Ramos (cell line): Measurements from ENCODE around the gene PDIA4.
"Not testable (repeated sequence)": the region's sequence is repeated elsewhere in the genome, so short reads cannot be mapped to it uniquely, and the experiment has no call there.

Source experiments
- in situ Hi-C: fragments of 300-500 bp; cut with MboI; formaldehyde crosslinking; loops from one replicate; pipeline ENCODE4 v1.14.3; 2022; ENCODE audit warnings: low sequenced_read_pairs; ENCODE audit not compliant: unreplicated experiment

The PDIA4 gene

GRCh38 chr7:149028346-149029109 is at the start of gene PDIA4:
Gene PDIA4 (minus strand): TSS chr7:149028505. CDS start chr7:149028408, 97 bp downstream.
- in situ Hi-C loops = no loop called here

- in situ Hi-C loops = no loop called here
Observed at GRCh38 chr7:149077594-149077993, 49.3 kb upstream of the PDIA4 start.

DNA sequence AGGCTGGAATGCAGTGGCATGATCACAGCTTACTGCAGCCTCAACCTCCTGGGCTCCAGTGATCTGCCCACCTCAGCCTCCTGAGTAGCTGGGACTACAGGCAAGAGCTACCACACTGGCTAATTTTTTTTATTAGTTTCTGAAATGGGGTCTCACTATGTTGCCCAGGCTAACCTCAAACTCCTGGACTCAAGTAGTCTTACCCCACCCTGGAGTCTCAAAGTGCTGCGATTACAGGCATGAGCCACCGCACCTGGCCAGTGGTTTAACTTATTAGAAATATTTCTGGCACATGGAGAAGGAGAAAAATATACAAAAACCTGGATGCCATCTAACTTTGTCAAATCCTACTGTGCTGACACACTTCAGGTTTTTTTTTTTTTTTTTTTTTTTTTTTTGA is 47.0 kb upstream of the PDIA4 start:
- in situ Hi-C loops = no loop called here

DNA sequence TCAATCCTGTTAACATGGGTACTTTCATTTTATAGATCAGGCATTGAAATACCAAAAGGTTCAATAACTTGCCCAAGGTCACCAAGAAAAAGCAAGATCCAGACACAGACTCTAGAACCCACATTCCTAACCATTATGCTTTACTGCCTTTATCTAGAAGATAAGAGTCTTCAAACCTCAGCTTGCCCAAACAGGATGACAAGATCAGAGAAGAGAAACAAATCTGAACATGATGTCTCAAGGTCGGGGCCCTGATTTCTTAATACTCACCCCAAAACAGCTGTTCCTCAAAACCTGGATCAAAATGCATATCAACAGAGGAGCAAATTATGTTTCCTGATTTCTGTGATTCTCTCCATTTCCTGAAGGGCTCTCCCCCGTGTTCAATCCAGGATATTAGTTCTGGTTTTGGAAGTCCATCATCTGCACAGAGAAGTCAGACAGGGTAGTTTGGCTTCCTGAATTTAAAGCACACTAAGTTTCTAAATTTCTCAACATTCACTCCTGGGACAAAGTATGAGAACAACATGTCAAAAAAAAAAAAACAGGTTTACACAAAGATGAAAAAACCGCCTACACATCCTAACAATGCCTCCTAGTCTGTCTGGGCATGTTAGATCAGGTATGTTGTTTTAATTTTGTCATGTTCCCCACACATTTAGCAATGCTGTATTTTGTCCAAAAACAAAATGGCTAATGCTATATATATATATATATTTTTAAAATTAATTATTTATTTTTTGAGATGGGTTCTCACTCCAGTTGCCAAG is 46.0 kb upstream of the PDIA4 start:
- in situ Hi-C loops = no loop called here

DNA sequence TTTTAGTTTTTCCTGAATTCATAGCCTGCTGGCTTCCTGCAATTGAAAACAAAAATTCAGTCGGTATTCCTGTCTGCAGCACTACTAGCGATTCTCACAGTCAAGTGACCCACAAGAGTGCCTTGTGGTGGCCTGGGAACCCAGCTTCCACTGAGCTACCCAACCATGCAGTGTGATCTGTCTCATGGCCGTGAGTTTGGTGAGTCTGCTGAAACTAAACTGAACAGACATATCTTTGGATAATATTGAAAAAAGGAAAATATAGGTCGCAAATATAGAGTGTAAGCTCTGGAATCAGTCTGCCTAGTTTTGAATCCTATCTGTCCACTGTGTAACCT is 44.1 kb upstream of the PDIA4 start:
- in situ Hi-C loops = no loop called here

DNA sequence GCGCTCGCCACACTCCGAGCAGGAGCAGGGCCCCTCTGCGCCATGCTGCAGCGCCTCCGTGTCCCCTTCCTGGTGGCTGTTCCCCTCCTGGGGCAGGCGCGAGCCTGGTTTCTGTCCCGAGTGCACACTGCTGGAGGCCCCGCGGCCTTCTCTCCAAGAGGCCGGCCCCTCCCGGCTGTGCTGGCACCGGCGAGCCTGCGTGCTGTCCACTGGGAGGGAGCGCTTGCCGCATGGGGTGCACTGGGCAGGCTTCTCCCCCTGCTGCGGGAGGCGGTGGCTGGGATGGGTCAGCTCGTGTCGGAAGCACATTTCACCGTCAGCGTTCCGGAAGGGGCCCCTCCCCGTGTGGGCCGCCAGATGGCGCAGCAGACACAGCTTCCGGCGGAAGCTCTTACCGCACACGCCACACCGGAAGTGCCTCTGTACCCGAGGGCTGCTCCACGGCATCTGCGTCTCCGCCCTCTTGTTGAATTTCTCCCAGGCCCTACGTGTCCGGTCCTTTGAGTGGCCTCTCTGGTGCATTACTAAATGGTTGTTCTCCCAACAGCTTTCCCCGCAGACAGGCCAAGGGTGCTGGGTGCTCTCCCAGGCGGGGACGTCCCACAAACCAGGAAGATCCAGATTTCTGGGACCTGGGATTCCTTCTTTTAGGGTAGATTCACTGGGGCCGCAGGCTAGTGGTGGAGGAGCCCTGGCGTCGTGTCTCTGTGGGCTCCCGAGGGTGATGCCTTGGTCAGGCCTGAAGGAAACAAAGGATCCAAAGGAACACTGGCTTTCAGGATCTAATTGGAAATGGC is 43.5 kb upstream of the PDIA4 start:
- in situ Hi-C loops = no loop called here

DNA sequence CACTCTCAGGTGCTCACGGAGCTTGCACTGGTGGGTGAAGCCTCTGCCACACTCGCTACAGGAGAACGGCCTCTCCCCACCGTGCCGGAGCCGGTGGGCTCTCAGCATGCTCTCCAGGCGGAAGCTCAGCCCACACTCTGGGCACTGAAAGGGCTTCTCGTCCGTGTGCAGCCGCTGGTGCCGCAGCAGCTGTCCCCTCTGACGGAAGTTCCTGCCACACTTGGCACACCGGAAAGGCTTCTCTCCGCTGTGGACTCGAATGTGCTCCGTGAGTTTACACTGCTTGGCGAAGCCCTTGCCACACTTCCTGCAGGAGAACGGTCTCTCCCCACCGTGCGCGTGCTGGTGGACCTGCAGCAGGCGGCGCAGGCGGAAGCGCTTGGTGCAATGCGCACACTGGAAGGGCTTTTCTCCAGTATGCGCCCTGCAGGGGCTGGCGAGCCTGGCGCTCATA is 42.9 kb upstream of the PDIA4 start:
- in situ Hi-C loops = no loop called here

DNA sequence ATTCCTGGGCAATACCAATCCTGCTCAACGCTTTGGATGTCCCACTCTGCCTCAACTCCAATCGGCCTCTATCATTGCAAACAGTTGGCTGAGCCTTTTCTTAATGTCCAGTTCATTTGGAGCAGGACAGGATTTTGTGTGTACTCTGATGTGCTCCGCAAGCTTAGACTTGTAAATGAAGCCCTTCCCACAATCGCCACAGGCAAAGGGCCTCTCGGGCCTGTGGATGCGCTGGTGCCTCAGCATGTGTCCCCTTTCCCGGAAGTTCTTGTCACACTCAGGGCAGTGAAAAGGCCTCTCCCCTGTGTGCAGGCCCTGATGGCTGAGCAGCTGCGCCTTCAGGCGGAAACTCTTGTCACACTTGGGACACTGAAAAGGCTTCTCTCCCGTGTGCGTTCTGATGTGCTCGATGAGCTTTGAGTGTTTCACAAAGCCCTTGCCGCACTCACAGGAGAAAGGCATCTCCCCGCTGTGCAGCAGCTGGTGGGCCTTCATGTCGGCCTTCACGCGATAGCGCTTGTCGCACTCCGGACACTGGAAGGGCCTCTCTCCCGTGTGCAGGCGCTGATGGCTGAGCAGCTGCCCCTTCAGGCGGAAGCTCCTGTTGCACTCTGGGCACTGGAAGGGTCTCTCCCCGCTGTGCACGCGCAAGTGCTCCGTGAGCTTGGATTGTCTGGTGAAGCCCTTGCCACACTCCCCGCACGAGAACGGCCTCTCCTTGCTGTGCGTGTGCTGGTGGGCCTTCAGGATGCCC is 42.2 kb upstream of the PDIA4 start:
- in situ Hi-C loops = no loop called here

DNA sequence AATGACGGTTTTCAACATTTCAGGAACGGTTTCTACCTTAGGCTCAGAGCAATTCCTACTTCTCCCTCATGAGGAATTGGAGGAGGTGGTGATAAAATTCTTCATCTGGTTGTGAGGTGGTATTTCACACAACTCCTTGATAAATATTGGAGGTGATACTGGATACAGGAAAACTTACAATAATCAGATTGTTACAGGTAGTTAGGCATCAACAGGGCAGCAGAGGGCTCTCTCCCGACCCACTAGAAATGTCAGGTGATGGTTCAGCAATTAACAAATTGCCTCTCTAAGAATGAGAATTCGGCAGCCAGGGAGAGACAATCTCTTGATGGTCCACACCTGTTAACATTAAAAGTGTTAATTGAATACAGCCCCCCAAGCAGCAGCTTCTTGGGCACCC is 39.6 kb upstream of the PDIA4 start:
- in situ Hi-C loops = no loop called here

DNA sequence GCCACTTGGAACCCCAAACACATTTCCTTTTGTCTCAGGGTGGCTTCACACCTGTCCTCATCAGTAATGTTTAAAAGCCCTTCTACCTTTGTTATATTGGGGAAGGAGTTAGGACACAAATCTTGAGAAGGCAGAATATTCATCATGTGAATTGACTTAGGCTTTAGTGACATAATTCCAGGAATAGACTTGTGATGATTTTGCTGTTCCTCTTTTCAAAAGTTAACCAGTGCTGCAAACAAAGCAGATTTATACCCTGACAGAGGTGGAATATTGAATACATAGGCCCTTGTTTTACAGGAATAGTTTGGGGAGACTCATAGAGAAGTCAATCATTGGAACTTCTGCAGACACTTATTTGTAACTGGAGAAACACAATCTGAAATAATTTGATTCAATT is 35.2 kb upstream of the PDIA4 start:
- in situ Hi-C loops = no loop called here

- in situ Hi-C loops = not testable (repeated sequence)
Observed at GRCh38 chr7:149062217-149062899, 34.1 kb upstream of the PDIA4 start.

- in situ Hi-C loops = no loop called here
Observed at GRCh38 chr7:149060156-149060555, 31.9 kb upstream of the PDIA4 start.

GRCh38 chr7:149053885-149054284 is 25.6 kb upstream of the PDIA4 start:
- in situ Hi-C loops = no loop called here

GRCh38 chr7:149053384-149053783 is 25.1 kb upstream of the PDIA4 start:
- in situ Hi-C loops = no loop called here

DNA sequence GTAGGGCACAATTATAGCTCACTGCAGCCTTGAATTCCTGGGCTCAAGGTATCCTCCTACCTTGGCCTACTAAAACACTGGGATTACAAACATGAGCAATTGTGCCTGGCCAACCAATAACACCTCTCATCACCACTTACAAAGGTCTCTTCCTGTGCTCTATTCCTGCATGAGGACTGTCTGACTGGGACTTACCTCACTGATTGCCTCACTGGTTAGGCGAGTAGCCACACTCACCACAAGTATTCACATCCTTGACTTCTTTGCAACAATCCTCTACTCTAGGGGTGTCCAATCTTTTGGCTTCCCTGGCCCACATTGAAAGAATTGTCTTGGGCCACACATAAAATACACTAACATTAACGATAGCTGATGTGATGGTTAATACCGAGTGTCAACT is 22.6 kb upstream of the PDIA4 start:
- in situ Hi-C loops = no loop called here

DNA sequence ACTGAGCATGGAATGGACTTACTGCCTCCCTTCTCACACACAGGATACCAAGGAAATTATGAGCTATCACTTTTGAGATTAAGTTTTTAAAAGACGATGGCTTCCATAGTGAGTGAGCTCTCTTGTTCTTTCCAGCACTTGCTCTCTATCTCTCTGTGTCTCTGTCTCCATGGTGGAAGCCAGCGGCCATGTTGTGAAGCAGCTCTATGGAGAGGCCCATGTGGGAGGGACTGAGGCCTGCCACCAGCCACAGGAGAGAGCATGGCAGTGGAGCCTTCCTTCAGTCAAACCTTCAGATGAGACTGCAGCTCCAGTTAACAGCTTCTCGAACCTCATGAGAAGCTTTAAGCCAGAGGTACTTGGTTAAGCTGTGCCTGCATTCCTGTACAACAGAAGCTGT is 20.5 kb upstream of the PDIA4 start:
- in situ Hi-C loops = no loop called here

GRCh38 chr7:149046416-149046815 is 18.1 kb upstream of the PDIA4 start:
- in situ Hi-C loops = no loop called here

- in situ Hi-C loops = no loop called here
Observed at GRCh38 chr7:149043936-149044335, 15.6 kb upstream of the PDIA4 start.

- in situ Hi-C loops = no loop called here
Observed at GRCh38 chr7:149041350-149041749, 13.0 kb upstream of the PDIA4 start.

DNA sequence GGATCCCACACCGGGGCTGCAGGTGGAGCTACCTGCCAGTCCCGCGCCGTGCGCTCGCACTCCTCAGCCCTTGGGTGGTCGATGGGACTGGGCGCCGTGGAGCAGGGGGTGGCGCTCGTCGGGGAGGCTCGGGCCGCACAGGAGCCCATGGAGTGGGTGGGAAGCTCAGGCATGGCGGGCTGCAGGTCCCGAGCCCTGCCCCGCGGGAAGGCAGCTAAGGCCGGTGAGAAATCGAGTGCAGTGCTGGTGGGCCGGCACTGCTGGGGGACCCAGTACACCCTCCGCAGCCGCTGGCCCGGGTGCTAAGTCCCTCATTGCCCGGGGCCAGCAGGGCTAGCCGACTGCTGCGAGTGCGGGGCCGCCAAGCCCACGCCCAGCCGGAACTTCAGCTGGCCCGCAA is 10.3 kb upstream of the PDIA4 start:
- in situ Hi-C loops = not testable (repeated sequence)
